ENCODE data around the gene BLID.

BLID gene

GRCh38 chr11:122098261-122098980 lies 17.6 kb downstream of the BLID start:
- peak overlapping the region; percentile 88 for H3K4me3 ChIP-seq (ENCODE audit: control insufficient read depth, low read depth, low read length)
- DNase-seq (ENCODE audit: low read depth) = no peak
- no peak for TF ChIP-seq CTCF (conservative IDR thresholded peaks at IDR 0.05; ENCODE audit: control insufficient read depth, insufficient read depth, low read depth, low read length)

GRCh38 chr11:122097419-122098001 lies 18.5 kb downstream of the BLID start:
- DNase-seq (ENCODE audit: low read depth) = peak; percentile 65
- H3K4me3 ChIP-seq (ENCODE audit: control insufficient read depth, low read depth, low read length) = peak overlapping the region; percentile 88
- no peak for TF ChIP-seq CTCF (conservative IDR thresholded peaks at IDR 0.05; ENCODE audit: control insufficient read depth, insufficient read depth, low read depth, low read length)

- peak overlapping the region; percentile 88 for H3K4me3 ChIP-seq (ENCODE audit: control insufficient read depth, low read depth, low read length)
- TF ChIP-seq CTCF (conservative IDR thresholded peaks at IDR 0.05; ENCODE audit: control insufficient read depth, insufficient read depth, low read depth, low read length) = no peak
- DNase-seq (ENCODE audit: low read depth) = no peak
Measured at GRCh38 chr11:122096272-122097112, 19.5 kb downstream of the BLID start.

GRCh38 chr11:122095681-122096262 lies 20.2 kb downstream of the BLID start:
- H3K4me3 ChIP-seq (ENCODE audit: control insufficient read depth, low read depth, low read length) = peak overlapping the region; percentile 22
- DNase-seq (ENCODE audit: low read depth) = peak; percentile 88

GRCh38 chr11:122094836-122095235 lies 21.2 kb downstream of the BLID start:
- H3K4me3 ChIP-seq (ENCODE audit: control insufficient read depth, low read depth, low read length) = no peak overlapping the region
- no peak for DNase-seq (ENCODE audit: low read depth)
- no peak for TF ChIP-seq CTCF (conservative IDR thresholded peaks at IDR 0.05; ENCODE audit: control insufficient read depth, insufficient read depth, low read depth, low read length)

More at GRCh38 chr11:122095681-122096262, 20.2 kb downstream of the BLID start:
- no peak for TF ChIP-seq CTCF (conservative IDR thresholded peaks at IDR 0.05; ENCODE audit: control insufficient read depth, insufficient read depth, low read depth, low read length)

- no peak for TF ChIP-seq CTCF (conservative IDR thresholded peaks at IDR 0.05; ENCODE audit: control insufficient read depth, insufficient read depth, low read depth, low read length)
- DNase-seq (ENCODE audit: low read depth) = peak; percentile 87
- no peak overlapping the region for H3K4me3 ChIP-seq (ENCODE audit: control insufficient read depth, low read depth, low read length)
Measured at GRCh38 chr11:122093731-122094275, 22.2 kb downstream of the BLID start.

Measured in fibroblast of mammary gland (primary cell).